Esophagus squamous epithelium (tissue), 5 donors: ENCODE measurements around the gene ARTN. TPM values are rescaled to one million over a fixed set of nuclear protein-coding genes. Genes with fewer than 3 reads are reported as not detected.

Experiments used
- DNase-seq: peaks from one replicate; lab custom pipeline; 2025; lab: John Stamatoyannopoulos, UW
- H3K27ac ChIP-seq, 4 donors: fragments of 200-600 bp; sonication (generic); one replicate each; pipeline ENCODE4 v1.5.1; 2016 to 2019; ENCODE audit warnings: mild to moderate bottlenecking in 1 of 4
- H3K27me3 ChIP-seq, 4 donors: fragments of 200-600 bp; sonication (generic); 1 replicate in 3 of 4; 2 replicates in 1 of 4; pipeline versions ENCODE4 v1.5.1 to v1.6.0; 2017 to 2021; ENCODE audit warnings: antibody characterized with exemption in 1 of 4
- H3K36me3 ChIP-seq, 3 donors: fragments of 200-600 bp; sonication (generic); one replicate each; pipeline ENCODE4 v1.5.1; 2016 to 2019
- H3K4me1 ChIP-seq, 3 donors: fragments of 200-600 bp; sonication (generic); one replicate each; pipeline ENCODE4 v1.5.1; 2017 to 2019
- H3K4me3 ChIP-seq, 4 donors: fragments of 200-600 bp; sonication (generic); 1 replicate in 3 of 4; 2 replicates in 1 of 4; pipeline ENCODE4 v1.5.1; 2016 to 2019; ENCODE audit warnings: mild to moderate bottlenecking in 2 of 4, moderate library complexity in 1 of 4
- H3K9me3 ChIP-seq, 3 donors: fragments of 200-600 bp; sonication (generic); one replicate each; pipeline ENCODE4 v1.5.1; 2016 to 2019
- CTCF ChIP-seq, 6 experiments: fragments of 450-650 bp in 4 of 6; fragments of 200-600 bp in 2 of 6; sonication (generic) in 2 of 6; IDR thresholded peaks; one replicate each; pipeline ENCODE4 v1.5.1; 2016 to 2019; ENCODE audit warnings: antibody characterized with exemption in 6 of 6, mild to moderate bottlenecking in 4 of 6, moderate library complexity in 4 of 6
- POLR2A ChIP-seq, 4 donors: fragments of 450-650 bp; IDR thresholded peaks; one replicate each; pipeline ENCODE4 v1.6.1; 2017; ENCODE audit warnings: antibody characterized with exemption in 4 of 4, mild to moderate bottlenecking in 4 of 4, moderate library complexity in 3 of 4
- WGBS, 2 donors: methylation state at CpG; one replicate each; pipeline ENCODE4 v1.1.5; 2018; 5-methylcytosine and 5-hydroxymethylcytosine counted together
- intact Hi-C: fragments of 100-400 bp; cut with DNase I; formaldehyde crosslinking; loops from one replicate; pipeline ENCODE4 v1.15.0; 2022
- total RNA-seq, 4 donors: library from RNA; depleted of rRNA; stranded (reverse); fragments of >200 nt; gene quantifications; one replicate each; pipeline ENCODE4 v1.1.0, GENCODE V29; 2016
- donor health status: DM: yes; HTN: yes; CAD: no.

Gene ARTN
- total RNA-seq, 4 donors from 2014 or later = 0.68 to 12.9 (median 4.0) TPM

- H3K27me3 ChIP-seq = no peaks in the 10 kb centered on the region
- H3K4me1 ChIP-seq = peaks cover 43 to 66% (median 47%) of the 10 kb centered on the region in 3 donors
- peaks cover 12 to 58% (median 15%) of the 10 kb centered on the region in 3 donors for H3K36me3 ChIP-seq
- H3K27ac ChIP-seq = peak overlapping the region; percentile 47 to 84 (median 80)
- H3K9me3 ChIP-seq = no peaks in the 10 kb centered on the region
- TF ChIP-seq CTCF (IDR thresholded peaks at IDR 0.05) (no peak), POLR2A (IDR thresholded peaks at IDR 0.05) (no peak)
- WGBS, 2 donors = 11% methylated on average over 1 to 7 of the region's 45 CpGs
- no peak for DNase-seq
- intact Hi-C loops = no loop called here
- peak overlapping the region; percentile 61 to 94 (median 74) for H3K4me3 ChIP-seq
Observed at GRCh38 chr1:43979528-43980254, 46.1 kb downstream of the ARTN start.

DNA sequence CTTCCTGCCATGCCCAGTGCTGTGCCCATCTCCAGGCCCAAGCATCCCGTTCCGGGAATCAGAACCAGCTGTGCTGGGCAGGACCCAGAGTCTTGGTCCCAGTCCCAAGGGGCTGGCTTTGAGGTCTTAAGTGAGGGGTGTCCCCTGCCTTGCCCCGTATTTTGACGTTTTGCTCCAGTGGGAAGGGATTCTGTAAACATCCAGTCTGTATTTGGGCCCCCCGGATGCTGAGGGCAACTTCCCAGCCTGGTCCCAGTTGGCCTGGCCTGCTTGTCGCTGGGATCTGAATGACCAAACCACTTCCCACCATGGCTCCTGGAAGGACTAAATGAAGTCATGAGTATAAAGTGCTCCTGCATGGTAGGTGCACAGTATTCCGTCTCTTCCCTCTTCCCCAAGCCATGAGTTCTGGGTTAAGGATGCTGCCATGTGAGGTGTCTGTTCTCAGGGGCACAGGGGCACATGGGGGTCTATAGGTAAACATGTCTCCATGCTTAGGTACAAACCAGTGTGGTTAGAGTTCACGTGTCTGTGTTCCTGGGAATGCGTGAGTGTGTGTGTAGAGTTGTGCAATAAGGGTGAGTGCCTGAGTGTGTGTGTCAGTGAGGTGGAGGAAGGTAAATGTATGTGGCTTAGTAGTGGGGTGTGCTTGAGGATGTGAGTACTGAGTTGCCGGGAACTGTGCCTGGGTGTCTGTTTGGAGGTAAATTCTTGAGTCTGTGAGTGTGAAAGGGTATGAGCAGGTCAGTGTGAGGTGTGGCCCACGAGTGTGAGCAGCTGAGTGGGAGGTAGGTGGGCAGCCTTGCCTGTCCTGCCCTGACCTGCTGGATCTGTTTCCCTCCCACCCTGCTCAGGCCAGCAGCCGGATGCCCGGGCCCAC is 46.9 kb downstream of the ARTN start:
- WGBS, 2 donors = 40 to 59% methylated on average over 7 to 10 of the region's 13 CpGs
- H3K27ac ChIP-seq = peak overlapping the region; percentile 47 to 84 (median 80)
- no peaks in the 10 kb centered on the region for H3K27me3 ChIP-seq
- H3K36me3 ChIP-seq = peaks cover 12 to 66% (median 18%) of the 10 kb centered on the region in 3 donors
- H3K4me3 ChIP-seq = peak overlapping the region; percentile 61 to 94 (median 74)
- intact Hi-C loops = no loop called here
- no peaks in the 10 kb centered on the region for H3K9me3 ChIP-seq
- H3K4me1 ChIP-seq = peaks cover 43 to 64% (median 45%) of the 10 kb centered on the region in 3 donors
- no peak for DNase-seq
- TF ChIP-seq CTCF (IDR thresholded peaks at IDR 0.05) (no peak), POLR2A (IDR thresholded peaks at IDR 0.05) (no peak)

DNA sequence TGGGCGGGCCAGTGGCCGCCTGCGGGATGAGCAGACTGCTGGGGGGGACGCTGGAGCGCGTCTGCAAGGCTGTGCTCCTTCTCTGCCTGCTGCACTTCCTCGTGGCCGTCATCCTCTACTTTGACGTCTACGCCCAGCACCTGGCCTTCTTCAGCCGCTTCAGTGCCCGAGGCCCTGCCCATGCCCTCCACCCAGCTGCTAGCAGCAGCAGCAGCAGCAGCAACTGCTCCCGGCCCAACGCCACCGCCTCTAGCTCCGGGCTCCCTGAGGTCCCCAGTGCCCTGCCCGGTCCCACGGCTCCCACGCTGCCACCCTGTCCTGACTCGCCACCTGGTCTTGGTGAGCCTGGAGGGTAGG is 47.5 kb downstream of the ARTN start:
- no peaks in the 10 kb centered on the region for H3K27me3 ChIP-seq
- H3K4me1 ChIP-seq = peaks cover 37 to 58% (median 39%) of the 10 kb centered on the region in 3 donors
- no peak for TF ChIP-seq CTCF (IDR thresholded peaks at IDR 0.05)
- no peak for TF ChIP-seq POLR2A (IDR thresholded peaks at IDR 0.05)
- no peaks in the 10 kb centered on the region for H3K9me3 ChIP-seq
- peak overlapping the region; percentile 47 to 84 (median 80) for H3K27ac ChIP-seq
- peak overlapping the region in 2 of 4 donors; percentile 87 to 94 for H3K4me3 ChIP-seq
- peaks cover 12 to 69% (median 18%) of the 10 kb centered on the region in 3 donors for H3K36me3 ChIP-seq
- DNase-seq = no peak
- WGBS, 2 donors = 36% methylated on average over 4 of the region's 20 CpGs; no CpG with 5 or more reads in 1 of the 2 donors
- intact Hi-C loops = no loop called here

- TF ChIP-seq POLR2A (IDR thresholded peaks at IDR 0.05) (no peak), CTCF (IDR thresholded peaks at IDR 0.05) (no peak)
- no peak for DNase-seq
- H3K36me3 ChIP-seq = peaks cover 9 to 69% (median 14%) of the 10 kb centered on the region in 3 donors
- peaks cover 32 to 52% (median 37%) of the 10 kb centered on the region in 3 donors for H3K4me1 ChIP-seq
- H3K27me3 ChIP-seq = no peaks in the 10 kb centered on the region
- no peaks in the 10 kb centered on the region for H3K9me3 ChIP-seq
- intact Hi-C loops = no loop called here
- no peak overlapping the region for H3K4me3 ChIP-seq
- peak overlapping the region in 1 of 4 donors; percentile 84 for H3K27ac ChIP-seq
- 87 to 95% methylated on average over 3 to 20 of the region's 20 CpGs for WGBS, 2 donors
Observed at GRCh38 chr1:43981636-43982035, 48.0 kb downstream of the ARTN start.
